ENCODE measurements around the gene CEMIP. TPM values are rescaled to one million over a fixed set of nuclear protein-coding genes. Genes with fewer than 3 reads are reported as not detected.

Gene CEMIP
- total and polyA plus RNA-seq, 2 of the 4 experiments (the other 2 are of a cell fraction) = 63.8 to 78.0 TPM

GRCh38 chr15:80798911-80799310 lies 19.7 kb downstream of the CEMIP start:
- H3K14ac ChIP-seq (replicated peaks; ENCODE audit: low read depth, low read length) = no peak overlapping the region
- H3K18ac ChIP-seq (ENCODE audit: low read depth, low read length) = no peak overlapping the region
- no peak overlapping the region for H3K4ac ChIP-seq (ENCODE audit: low read depth, low read length)
- H2AFZ ChIP-seq (replicated peaks; ENCODE audit: low read length, poor library complexity) = no peak overlapping the region
- no CpG with 5 or more reads among the region's 3 CpGs for WGBS, 2 experiments (ENCODE audit: extremely low coverage in 2 of 2, insufficient read length in 1 of 2)
- H3K56ac ChIP-seq (ENCODE audit: extremely low read depth, insufficient read depth, low read length) = no peak overlapping the region
- TSS peak; percentile 0 for BruUV-seq (replicated peaks)
- no peak overlapping the region for H3K27ac ChIP-seq (ENCODE audit: insufficient read depth, low read length)
- TF ChIP-seq FOS (IDR thresholded peaks at IDR 0.05; ENCODE audit: low read depth, low read length) = no peak
- TF ChIP-seq CEBPB (IDR thresholded peaks at IDR 0.05; ENCODE audit: low read depth, low read length) = no peak
- TF ChIP-seq RAD21 (IDR thresholded peaks at IDR 0.05; ENCODE audit: low read length) = no peak
- TF ChIP-seq MAZ (IDR thresholded peaks at IDR 0.05; ENCODE audit: borderline replicate concordance, low read depth, low read length) = no peak
- TF ChIP-seq ELK1 (IDR thresholded peaks at IDR 0.05; ENCODE audit: borderline replicate concordance, low read depth, low read length) = no peak
- TF ChIP-seq RCOR1 (IDR thresholded peaks at IDR 0.05; ENCODE audit: insufficient replicate concordance, low read length) = no peak
- TF ChIP-seq MAFK (IDR thresholded peaks at IDR 0.05; ENCODE audit: low read depth, low read length) = no peak
- no peak for TF ChIP-seq CTCF (conservative IDR thresholded peaks at IDR 0.05; ENCODE audit: low read depth, low read length)
- TF ChIP-seq RFX5 (IDR thresholded peaks at IDR 0.05; ENCODE audit: low read depth, low read length) = no peak
- TF ChIP-seq BHLHE40 (IDR thresholded peaks at IDR 0.05; ENCODE audit: low read depth, low read length) = no peak
- TF ChIP-seq USF2 (IDR thresholded peaks at IDR 0.05; ENCODE audit: low read depth, low read length) = no peak
- TF ChIP-seq NFE2L2 (IDR thresholded peaks at IDR 0.05; ENCODE audit: low read depth, low read length) = no peak
- no peak for TF ChIP-seq MXI1 (IDR thresholded peaks at IDR 0.05; ENCODE audit: borderline replicate concordance, low read depth, low read length)
- TF ChIP-seq POLR2A (IDR thresholded peaks at IDR 0.05; ENCODE audit: low read depth, low read length) = no peak
- no peak for TF ChIP-seq CHD1 (IDR thresholded peaks at IDR 0.05; ENCODE audit: low read depth, low read length)
- no peak for TF ChIP-seq SMC3 (IDR thresholded peaks at IDR 0.05; ENCODE audit: low read depth, low read length)
- no peak overlapping the region for H4K5ac ChIP-seq (ENCODE audit: low read depth, low read length)
- H2AK5ac ChIP-seq (ENCODE audit: low read depth, low read length) = no peak overlapping the region
- no peak overlapping the region for H3K9ac ChIP-seq (ENCODE audit: low read depth, low read length)
- no peaks in the 10 kb centered on the region for H3K27me3 ChIP-seq (ENCODE audit: control insufficient read depth, insufficient read depth, low read length)
- ChIA-PET CTCF (no interaction called here), POLR2A (ENCODE audit: unreplicated experiment) (no interaction called here)
- no peak overlapping the region for H2BK20ac ChIP-seq (ENCODE audit: low read depth, low read length)
- no peak overlapping the region for H2BK120ac ChIP-seq (ENCODE audit: low read depth, low read length)
- no peak overlapping the region for H4K91ac ChIP-seq (ENCODE audit: insufficient read depth, low read depth, low read length)
- no peak overlapping the region for H2BK5ac ChIP-seq (ENCODE audit: low read depth, low read length, poor library complexity, severe bottlenecking)
- H3K9me1 ChIP-seq (ENCODE audit: insufficient read depth, low read length) = peaks cover 11% of the 10 kb centered on the region; the same call in 1 of the 2 replicates
- dilution Hi-C loops (cut with HindIII; ENCODE audit: low sequenced_read_pairs, unreplicated experiment) = no loop called here
- H3K23ac ChIP-seq (ENCODE audit: low read depth, low read length) = no peak overlapping the region
- H3K4me2 ChIP-seq (ENCODE audit: low read depth, low read length) = no peak overlapping the region
- H2AK9ac ChIP-seq (replicated peaks; ENCODE audit: low read depth, low read length, poor library complexity) = no peak overlapping the region
- DNase-seq (no peak), ATAC-seq (ENCODE audit: low read depth) (no peak)
- H3K9me3 ChIP-seq (ENCODE audit: control insufficient read depth, insufficient read depth, low read length) = no peaks in the 10 kb centered on the region
- no peak overlapping the region for H4K8ac ChIP-seq (ENCODE audit: low read depth in 2 of 2, low read length in 2 of 2)
- in situ Hi-C loops (cut with MboI; ENCODE audit: low sequenced_read_pairs) = no loop called here
- H4K20me1 ChIP-seq (ENCODE audit: insufficient read depth, low read length) = peaks cover 57% of the 10 kb centered on the region
- peaks cover 0 to 8% of the 10 kb centered on the region in 2 experiments; a peak in 1 of 4 replicates for H3K79me1 ChIP-seq (ENCODE audit: low read depth in 1 of 2, low read length in 2 of 2)
- H3K4me1 ChIP-seq (ENCODE audit: control insufficient read depth, insufficient read depth, low read length) = no peaks in the 10 kb centered on the region
- peaks cover 67% of the 10 kb centered on the region for H3K36me3 ChIP-seq (ENCODE audit: control insufficient read depth, insufficient read depth, low read length)
- no peak overlapping the region for H3K4me3 ChIP-seq (ENCODE audit: insufficient read depth, low read depth, low read length)
- no peak overlapping the region for H2BK15ac ChIP-seq (ENCODE audit: low read depth, low read length)
- intact Hi-C loops (cut with micrococcal nuclease) = no loop called here

Measured in IMR-90 (cell line).